Gastrocnemius medialis (tissue), 4 donors: ENCODE data around the gene PARD3B. TPM values are rescaled to one million over a fixed set of nuclear protein-coding genes. Genes with fewer than 3 reads are reported as not detected.

Source experiments
- ATAC-seq, 2 donors: fragments of 150-250 bp; one replicate each; pipeline ENCODE4 v1.9.1; 2016
- DNase-seq, 2 donors: peaks; one replicate each; pipeline ENCODE4 v3.0.0-alpha.2; 2019
- H3K27ac ChIP-seq, 4 donors: fragments of 200-600 bp; sonication (generic); 1 replicate in 1 of 4; 2 replicates in 3 of 4; pipeline ENCODE4 v1.5.1; 2016 to 2018; ENCODE audit warnings: mild to moderate bottlenecking in 2 of 4, moderate library complexity in 1 of 4
- H3K27me3 ChIP-seq, 3 donors: fragments of 200-600 bp; sonication (generic) in 2 of 3; 1 replicate in 1 of 3; 2 replicates in 2 of 3; pipeline versions ENCODE4 v1.5.1 to v1.6.0; 2016 to 2019; ENCODE audit warnings: mild to moderate bottlenecking in 1 of 3, moderate library complexity in 1 of 3
- H3K36me3 ChIP-seq, 2 donors: fragments of 200-600 bp; sonication (generic) in 1 of 2; one replicate each; pipeline ENCODE4 v1.5.1; 2017 to 2018
- H3K4me1 ChIP-seq, 2 donors: fragments of 200-600 bp; sonication (generic) in 1 of 2; one replicate each; pipeline ENCODE4 v1.5.1; 2016 to 2017; ENCODE audit warnings: mild to moderate bottlenecking in 2 of 2
- H3K4me3 ChIP-seq, 4 donors: fragments of 200-600 bp; sonication (generic) in 3 of 4; 1 replicate in 1 of 4; 2 replicates in 3 of 4; pipeline ENCODE4 v1.5.1; 2016 to 2019; ENCODE audit warnings: mild to moderate bottlenecking in 2 of 4
- H3K9me3 ChIP-seq, 3 donors: fragments of 200-600 bp; sonication (generic) in 2 of 3; 1 replicate in 1 of 3; 2 replicates in 2 of 3; pipeline ENCODE4 v1.5.1; 2016 to 2019
- CTCF ChIP-seq, 5 experiments: fragments of 450-650 bp in 3 of 5; fragments of 200-600 bp in 2 of 5; sonication (generic) in 2 of 5; IDR thresholded peaks in 4 of 5; conservative IDR thresholded peaks in 1 of 5; 1 replicate in 4 of 5; 2 replicates in 1 of 5; pipeline ENCODE4 v1.5.1; 2016 to 2019; ENCODE audit warnings: antibody characterized with exemption in 5 of 5, mild to moderate bottlenecking in 3 of 5, moderate library complexity in 3 of 5
- POLR2A ChIP-seq, 2 donors: fragments of 450-650 bp; IDR thresholded peaks; one replicate each; pipeline ENCODE4 v1.6.1; 2017; ENCODE audit warnings: antibody characterized with exemption in 2 of 2, mild to moderate bottlenecking in 2 of 2, moderate library complexity in 2 of 2
- in situ Hi-C, 4 donors: fragments of 200-750 bp; cut with MboI; loops; one replicate each; pipeline versions ENCODE4 v1.15.0 to v1.8.0; 2017; ENCODE audit warnings: low sequenced_read_pairs in 4 of 4
- intact Hi-C: fragments of 100-400 bp; cut with DNase I; formaldehyde crosslinking; loops from one replicate; pipeline ENCODE4 v1.15.1; 2023; ENCODE audit warnings: low total_unique reads
- total RNA-seq, 4 donors: library from RNA; depleted of rRNA; stranded (reverse); fragments of >200 nt; gene quantifications; one replicate each; pipeline versions ENCODE4 v1.1.0 to v1.2.3, GENCODE V29; 2016

Gene PARD3B
- total RNA-seq, 4 donors from 2014 or later: 2.2 to 15.5 (median 4.6) TPM

GRCh38 chr2:205103699-205104098 lies 558.4 kb downstream of the PARD3B start:
- Histone ChIP-seq H3K4me3 (no peak overlapping the region), H3K27me3 (no peaks in the 10 kb centered on the region), H3K9me3 (no peaks in the 10 kb centered on the region), H3K4me1 (peaks cover 0 to 2% of the 10 kb centered on the region in 2 donors), H3K36me3 (no peaks in the 10 kb centered on the region), H3K27ac (no peak overlapping the region)
- TF ChIP-seq POLR2A (IDR thresholded peaks at IDR 0.05): no peak
- no peak for TF ChIP-seq CTCF (IDR thresholded peaks at IDR 0.05 in 4 of 5, conservative IDR thresholded peaks at IDR 0.05 in 1 of 5)
- DNase-seq (no peak), ATAC-seq (no peak)
- in situ Hi-C loops (no loop called here), intact Hi-C loops (no loop called here)

GRCh38 chr2:205107810-205108209 lies 562.5 kb downstream of the PARD3B start:
- ATAC-seq: no peak
- Histone ChIP-seq H3K4me1 (no peaks in the 10 kb centered on the region), H3K27me3 (no peaks in the 10 kb centered on the region), H3K36me3 (no peaks in the 10 kb centered on the region), H3K27ac (no peak overlapping the region), H3K9me3 (no peaks in the 10 kb centered on the region), H3K4me3 (no peak overlapping the region)
- TF ChIP-seq POLR2A (IDR thresholded peaks at IDR 0.05) (no peak), CTCF (IDR thresholded peaks at IDR 0.05 in 4 of 5, conservative IDR thresholded peaks at IDR 0.05 in 1 of 5) (no peak)
- DNase-seq: no peak
- in situ Hi-C loops (no loop called here), intact Hi-C loops (no loop called here)

- intact Hi-C loops (no loop called here), in situ Hi-C loops (no loop called here)
- ATAC-seq: no peak
- H3K4me1 ChIP-seq: no peaks in the 10 kb centered on the region
- TF ChIP-seq POLR2A (IDR thresholded peaks at IDR 0.05): no peak
- DNase-seq: no peak
- no peak overlapping the region for H3K4me3 ChIP-seq
- H3K36me3 ChIP-seq: no peaks in the 10 kb centered on the region
- H3K9me3 ChIP-seq: no peaks in the 10 kb centered on the region
- no peak overlapping the region for H3K27ac ChIP-seq
- H3K27me3 ChIP-seq: no peaks in the 10 kb centered on the region
These were observed 570.2 kb downstream of the PARD3B start for GRCh38 chr2:205115511-205115910.

- intact Hi-C loops (no loop called here), in situ Hi-C loops (no loop called here)
- no peak for ATAC-seq
- H3K36me3 ChIP-seq: no peaks in the 10 kb centered on the region
- no peak overlapping the region for H3K4me3 ChIP-seq
- H3K9me3 ChIP-seq: no peaks in the 10 kb centered on the region
- no peaks in the 10 kb centered on the region for H3K4me1 ChIP-seq
- TF ChIP-seq CTCF (IDR thresholded peaks at IDR 0.05 in 4 of 5, conservative IDR thresholded peaks at IDR 0.05 in 1 of 5) (no peak), POLR2A (IDR thresholded peaks at IDR 0.05) (no peak)
- no peak for DNase-seq
- H3K27ac ChIP-seq: no peak overlapping the region
- no peaks in the 10 kb centered on the region for H3K27me3 ChIP-seq
These were observed 571.9 kb downstream of the PARD3B start for GRCh38 chr2:205117125-205117524.

- DNase-seq: no peak
- intact Hi-C loops: no loop called here
- no peaks in the 10 kb centered on the region for H3K27me3 ChIP-seq
These were observed 573.9 kb downstream of the PARD3B start for GRCh38 chr2:205119136-205119535.

More at GRCh38 chr2:205119136-205119535, 573.9 kb downstream of the PARD3B start:
- H3K4me3 ChIP-seq: no peak overlapping the region
- no peak for TF ChIP-seq CTCF (IDR thresholded peaks at IDR 0.05 in 4 of 5, conservative IDR thresholded peaks at IDR 0.05 in 1 of 5)
- no peak for TF ChIP-seq POLR2A (IDR thresholded peaks at IDR 0.05)
- in situ Hi-C loops: no loop called here
- no peak for ATAC-seq
- H3K4me1 ChIP-seq: no peaks in the 10 kb centered on the region
- no peaks in the 10 kb centered on the region for H3K36me3 ChIP-seq
- no peak overlapping the region for H3K27ac ChIP-seq
- H3K9me3 ChIP-seq: no peaks in the 10 kb centered on the region
